Sigmoid colon (tissue), 4 donors: Measurements from ENCODE around the gene SDHA.

Source experiments
- CTCF ChIP-seq, 4 experiments: fragments of 450-650 bp in 3 of 4; fragments of 200-600 bp in 1 of 4; IDR thresholded peaks; one replicate each; pipeline ENCODE4 v1.5.1; 2016 to 2019; ENCODE audit warnings: antibody characterized with exemption in 4 of 4, mild to moderate bottlenecking in 3 of 4, moderate library complexity in 2 of 4
- POLR2A ChIP-seq, 2 donors: fragments of 450-650 bp; IDR thresholded peaks; one replicate each; pipeline ENCODE4 v1.6.1; 2016; ENCODE audit warnings: antibody characterized with exemption in 2 of 2, mild to moderate bottlenecking in 2 of 2, moderate library complexity in 2 of 2
- POLR2AphosphoS5 ChIP-seq, 4 donors: sonication (generic); formaldehyde crosslinking; IDR thresholded peaks; one replicate each; pipeline ENCODE4 v1.6.1; 2017; ENCODE audit warnings: antibody characterized with exemption in 4 of 4

- TF ChIP-seq POLR2A (IDR thresholded peaks at IDR 0.05) (no peak), POLR2AphosphoS5 (IDR thresholded peaks at IDR 0.05) (no peak), CTCF (IDR thresholded peaks at IDR 0.05) (no peak)
Measured at GRCh38 chr5:218457-219291, 554 bp downstream of the SDHA start.
